ENCODE measurements around the gene MBTPS1. TPM values are rescaled to one million over a fixed set of nuclear protein-coding genes. Genes with fewer than 3 reads are reported as not detected.

MBTPS1 gene
- total and polyA plus RNA-seq, 2 donors (not counting 1 experiment from before 2014, with no cell fraction given), result 80.3 to 109 TPM

GRCh38 chr16:84036131-84036530, 80.6 kb downstream of the MBTPS1 start:
- H4K20me1 ChIP-seq (ENCODE audit: control insufficient read depth, extremely low read depth, insufficient read depth, low read length), result no peaks in the 10 kb centered on the region
- no peaks in the 10 kb centered on the region for H3K36me3 ChIP-seq (ENCODE audit: control insufficient read depth, insufficient read depth, low read length)
- no peak overlapping the region for H3K4me3 ChIP-seq (replicated peaks in 1 of 4; ENCODE audit: control extremely low read depth in 1 of 4, insufficient read depth in 1 of 4, low read depth in 3 of 4, low read length in 4 of 4)
- TF ChIP-seq CTCF (conservative IDR thresholded peaks at IDR 0.05 in 1 of 2, IDR thresholded peaks at IDR 0.05 in 1 of 2; ENCODE audit: low read depth in 1 of 2, low read length in 2 of 2), result no peak
- no peak for TF ChIP-seq EZH2 (IDR thresholded peaks at IDR 0.05; ENCODE audit: low read length, missing control alignments)
- H3K27me3 ChIP-seq (ENCODE audit: control insufficient read depth, insufficient read depth, low read length), result peaks cover 16% of the 10 kb centered on the region
- H3K4me1 ChIP-seq (ENCODE audit: control insufficient read depth, extremely low read depth, insufficient read depth, low read length), result no peaks in the 10 kb centered on the region
- H3K9ac ChIP-seq (ENCODE audit: insufficient read depth, low read length), result no peak overlapping the region
- DNase-seq (ENCODE audit: low read depth in 2 of 2), result no peak
- no peak overlapping the region for H2AFZ ChIP-seq (ENCODE audit: low read length)
- H3K4me2 ChIP-seq (ENCODE audit: extremely low read depth, insufficient read depth, low read length), result no peak overlapping the region
- H3K9me3 ChIP-seq (ENCODE audit: control insufficient read depth, insufficient read depth, low read depth, low read length), result no peaks in the 10 kb centered on the region
- H3K27ac ChIP-seq (ENCODE audit: insufficient read depth, low read length), result no peak overlapping the region
- H3K79me2 ChIP-seq (ENCODE audit: control insufficient read depth, insufficient read depth, low read length), result no peaks in the 10 kb centered on the region

GRCh38 chr16:84034516-84034915, 82.2 kb downstream of the MBTPS1 start:
- no peaks in the 10 kb centered on the region for H3K4me1 ChIP-seq (ENCODE audit: control insufficient read depth, extremely low read depth, insufficient read depth, low read length)
- DNase-seq (ENCODE audit: low read depth in 2 of 2), result no peak

More at GRCh38 chr16:84034516-84034915, 82.2 kb downstream of the MBTPS1 start:
- H3K4me3 ChIP-seq (replicated peaks in 1 of 4; ENCODE audit: control extremely low read depth in 1 of 4, insufficient read depth in 1 of 4, low read depth in 3 of 4, low read length in 4 of 4), result no peak overlapping the region
- no peak overlapping the region for H3K9ac ChIP-seq (ENCODE audit: insufficient read depth, low read length)
- no peaks in the 10 kb centered on the region for H3K36me3 ChIP-seq (ENCODE audit: control insufficient read depth, insufficient read depth, low read length)
- TF ChIP-seq CTCF (conservative IDR thresholded peaks at IDR 0.05 in 1 of 2, IDR thresholded peaks at IDR 0.05 in 1 of 2; ENCODE audit: low read depth in 1 of 2, low read length in 2 of 2) (no peak), EZH2 (IDR thresholded peaks at IDR 0.05; ENCODE audit: low read length, missing control alignments) (no peak)
- H3K79me2 ChIP-seq (ENCODE audit: control insufficient read depth, insufficient read depth, low read length), result no peaks in the 10 kb centered on the region
- peaks cover 11% of the 10 kb centered on the region for H3K27me3 ChIP-seq (ENCODE audit: control insufficient read depth, insufficient read depth, low read length)
- H3K4me2 ChIP-seq (ENCODE audit: extremely low read depth, insufficient read depth, low read length), result no peak overlapping the region
- H3K9me3 ChIP-seq (ENCODE audit: control insufficient read depth, insufficient read depth, low read depth, low read length), result no peaks in the 10 kb centered on the region
- no peaks in the 10 kb centered on the region for H4K20me1 ChIP-seq (ENCODE audit: control insufficient read depth, extremely low read depth, insufficient read depth, low read length)
- no peak overlapping the region for H3K27ac ChIP-seq (ENCODE audit: insufficient read depth, low read length)
- no peak overlapping the region for H2AFZ ChIP-seq (ENCODE audit: low read length)

Measured in fibroblast of lung (primary cell).